Fibroblast of skin of left biceps (primary cell): ENCODE data around the gene CACNG6.

Experiments
- DNase-seq, 2 experiments: peaks; one replicate each; pipeline ENCODE4 v3.0.0-alpha.2; 2013; ENCODE audit warnings: low read depth in 2 of 2

The CACNG6 gene

GRCh38 chr19:54042989-54043388 lies 51.6 kb downstream of the CACNG6 start:
- DNase-seq, result no peak

- no peak for DNase-seq
Measured at GRCh38 chr19:54045771-54046170, 54.3 kb downstream of the CACNG6 start.

- no peak for DNase-seq
Measured at GRCh38 chr19:54047616-54048015, 56.2 kb downstream of the CACNG6 start.
